HG02981 (cell line): ENCODE data around the gene MYL2.
"Not testable (repeated sequence)": the region's sequence is repeated elsewhere in the genome, so short reads cannot be mapped to it uniquely, and the experiment has no call there.

Experiments
- ATAC-seq: cut with Tn5 transposase; IDR thresholded peaks from one replicate; pipeline ENCODE4 v1.9.1; 2021; ENCODE audit warnings: mild to moderate bottlenecking, moderate library complexity; ENCODE audit not compliant: unreplicated experiment

The MYL2 gene, protein sequence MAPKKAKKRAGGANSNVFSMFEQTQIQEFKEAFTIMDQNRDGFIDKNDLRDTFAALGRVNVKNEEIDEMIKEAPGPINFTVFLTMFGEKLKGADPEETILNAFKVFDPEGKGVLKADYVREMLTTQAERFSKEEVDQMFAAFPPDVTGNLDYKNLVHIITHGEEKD

GRCh38 chr12:110920324-110920910 lies at the start of gene MYL2:
Gene MYL2, minus strand, starts transcription at chr12:110920579. Its CDS starts 50 bp downstream, at chr12:110920529.
- ATAC-seq, result no peak

DNA sequence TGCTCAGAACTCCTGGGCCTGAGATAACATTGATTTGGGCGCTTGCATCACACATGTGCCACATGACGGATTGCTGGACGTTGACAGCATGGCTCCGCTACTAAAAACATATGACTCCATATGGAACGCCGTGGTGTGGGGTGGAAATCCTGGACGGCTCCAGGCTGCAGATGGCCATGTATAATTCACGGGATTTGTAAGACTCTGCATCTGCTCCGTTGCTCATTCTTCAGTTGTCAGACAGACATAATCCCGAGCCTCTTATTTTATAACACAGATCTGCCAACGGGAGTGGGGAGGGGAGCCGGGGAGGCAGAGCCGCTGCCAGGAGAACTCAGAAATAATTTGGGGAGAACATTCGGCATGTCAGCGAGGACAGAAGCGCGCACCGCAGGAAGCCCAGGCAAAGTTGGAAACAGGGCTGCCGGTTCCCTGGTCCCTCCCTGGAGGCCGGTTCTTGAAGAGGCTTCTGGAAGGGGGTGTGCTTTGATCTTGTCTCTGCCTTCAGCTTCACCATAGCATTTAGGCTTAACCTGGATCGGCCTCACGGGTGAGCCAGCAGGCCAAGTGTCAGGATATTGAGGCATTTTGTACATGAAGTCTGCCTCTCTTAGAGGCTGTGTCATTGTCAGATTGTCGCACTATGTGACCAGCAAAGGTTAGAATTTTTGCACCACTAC lies 45.8 kb upstream of the MYL2 start:
- ATAC-seq, result no peak

DNA sequence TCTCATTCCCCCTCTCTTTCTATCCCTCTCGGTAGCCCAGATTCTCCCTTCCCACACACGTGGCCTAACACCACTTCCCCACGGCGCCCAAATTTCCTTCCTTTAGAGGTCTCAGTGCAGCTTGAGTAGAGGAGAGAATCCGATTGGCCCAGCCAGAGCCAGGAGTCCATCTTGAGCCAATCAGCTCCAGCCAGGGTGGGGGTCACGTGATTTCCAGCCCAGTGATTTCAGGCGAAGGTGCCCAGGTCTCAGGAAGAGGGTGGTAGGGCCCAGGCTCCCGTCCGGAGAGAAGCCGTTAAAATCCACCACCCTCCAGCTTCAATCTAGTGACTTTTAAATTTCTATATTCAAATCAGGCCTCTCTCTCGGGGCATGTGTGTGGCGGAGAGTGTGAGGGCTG lies 45.2 kb upstream of the MYL2 start:
- ATAC-seq, result no peak

GRCh38 chr12:110960795-110961194 lies 40.4 kb upstream of the MYL2 start:
- ATAC-seq, result no peak

DNA sequence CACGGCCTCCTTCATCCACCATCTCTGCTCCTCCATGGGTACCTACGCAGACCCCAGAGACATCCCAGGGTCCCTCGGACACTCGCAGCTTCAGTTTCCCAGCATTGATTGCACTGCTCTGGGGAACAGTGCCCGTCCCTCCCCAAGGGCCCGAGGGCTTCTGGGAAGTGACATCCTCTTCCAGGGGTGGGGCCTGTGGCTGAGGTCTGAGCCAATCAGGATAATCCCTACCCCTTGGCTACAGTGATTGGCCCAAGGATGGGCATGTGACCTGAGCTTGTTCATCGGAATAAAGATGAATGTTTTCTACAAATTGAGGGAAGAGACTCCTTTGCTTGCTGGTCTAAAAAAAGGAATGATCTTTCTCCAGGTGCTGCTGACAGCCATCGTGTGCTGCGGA lies 37.3 kb upstream of the MYL2 start:
- no peak for ATAC-seq

GRCh38 chr12:110957159-110957558 lies 36.8 kb upstream of the MYL2 start:
- ATAC-seq, result no peak

GRCh38 chr12:110950867-110951266 lies 30.5 kb upstream of the MYL2 start:
- ATAC-seq, result not testable (repeated sequence)

DNA sequence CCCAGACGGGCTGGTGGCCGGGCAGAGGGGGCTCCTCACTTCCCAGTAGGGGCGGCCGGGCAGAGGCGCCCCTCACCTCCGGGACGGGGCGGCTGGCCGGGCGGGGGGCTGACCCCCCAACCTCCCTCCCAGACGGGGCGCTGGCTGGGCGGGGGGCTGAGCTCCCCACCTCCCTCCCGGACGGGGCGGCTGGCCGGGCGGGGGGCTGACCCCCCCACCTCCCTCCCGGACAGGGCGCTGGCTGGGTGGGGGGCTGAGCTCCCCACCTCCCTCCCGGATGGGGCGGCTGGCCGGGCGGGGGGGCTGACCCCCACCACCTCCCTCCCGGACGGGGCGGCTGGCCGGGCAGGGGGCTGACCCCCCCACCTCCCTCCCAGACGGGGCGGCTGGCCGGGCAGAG lies 30.1 kb upstream of the MYL2 start:
- not testable (repeated sequence) for ATAC-seq

GRCh38 chr12:110948041-110948440 lies 27.7 kb upstream of the MYL2 start:
- no peak for ATAC-seq

- ATAC-seq, result no peak
These were observed 23.0 kb upstream of the MYL2 start for GRCh38 chr12:110943373-110943772.

GRCh38 chr12:110941391-110941790 lies 21.0 kb upstream of the MYL2 start:
- ATAC-seq, result no peak

GRCh38 chr12:110940933-110941332 lies 20.6 kb upstream of the MYL2 start:
- ATAC-seq, result no peak

- no peak for ATAC-seq
These were observed 19.9 kb upstream of the MYL2 start for GRCh38 chr12:110940296-110940695.

DNA sequence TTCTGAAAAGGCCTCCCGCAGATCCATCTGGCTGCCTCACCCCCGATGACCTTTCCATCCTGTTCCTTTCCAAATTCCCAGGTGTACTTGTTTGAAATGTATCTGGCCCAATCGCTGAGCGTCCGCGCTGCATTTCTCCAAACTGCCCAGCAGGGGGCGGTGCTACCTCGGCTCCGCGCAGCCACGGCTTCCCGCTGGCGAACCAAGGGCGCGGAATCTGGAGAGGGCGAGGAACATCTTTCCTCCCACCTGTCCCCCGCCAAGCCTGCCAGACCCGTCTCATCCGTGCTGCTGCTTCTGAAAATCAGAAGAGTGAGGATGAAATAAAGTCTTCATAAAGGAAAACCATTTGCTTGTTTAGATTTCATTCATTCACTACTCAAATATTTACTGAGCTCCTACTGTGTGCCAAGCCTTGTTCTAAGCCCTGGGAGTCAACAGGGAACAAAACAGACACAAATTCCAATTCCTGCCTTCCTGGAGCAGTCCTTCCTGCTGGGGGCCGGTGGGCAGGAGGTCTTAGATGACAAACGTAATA lies 16.8 kb upstream of the MYL2 start:
- no peak for ATAC-seq

- ATAC-seq, result no peak
These were observed 16.2 kb upstream of the MYL2 start for GRCh38 chr12:110936367-110937103.

GRCh38 chr12:110935588-110935987 lies 15.2 kb upstream of the MYL2 start:
- ATAC-seq, result no peak

- no peak for ATAC-seq
These were observed 13.9 kb upstream of the MYL2 start for GRCh38 chr12:110934093-110934852.

- ATAC-seq, result no peak
These were observed 13.1 kb upstream of the MYL2 start for GRCh38 chr12:110933326-110933974.

DNA sequence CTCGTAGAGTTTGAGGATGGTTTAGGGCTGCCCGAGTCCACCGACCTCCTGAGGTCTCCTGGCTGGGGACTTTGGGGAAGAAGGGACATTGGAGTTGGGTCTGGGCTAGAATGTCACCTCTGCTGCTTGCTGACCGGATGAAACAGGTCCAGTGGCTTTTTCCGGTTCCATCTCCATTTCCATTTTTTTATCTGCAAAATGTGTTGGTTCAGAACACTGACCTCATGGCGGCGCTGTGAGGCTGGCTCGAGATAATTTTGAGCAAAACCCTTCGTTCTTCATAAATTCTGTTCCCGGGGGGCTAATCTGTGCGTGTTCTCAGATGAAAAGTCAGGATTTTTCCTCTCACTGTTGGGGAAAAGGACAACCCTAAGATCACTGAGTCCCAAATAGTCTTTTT lies 11.7 kb upstream of the MYL2 start:
- ATAC-seq, result no peak

GRCh38 chr12:110931315-110931728 lies 10.9 kb upstream of the MYL2 start:
- ATAC-seq, result no peak
